Stimulated activated naive CD8-positive, alpha-beta T cell treated with anti-CD3 and anti-CD28 coated beads, Interleukin-15, amount 100 ng/mL, for 72 hours (primary cell): ENCODE results near the gene SGSM2.
A peak's percentile ranks its signal among the peaks of the same experiment; 100 is the strongest.
"Not testable (repeated sequence)": the region's sequence is repeated elsewhere in the genome, so short reads cannot be mapped to it uniquely, and the experiment has no call there.

Experiments
- ATAC-seq: fragments of 150-1000 bp; cut with Tn5 transposase; 2 replicates; pipeline ENCODE4 v1.10.0; 2021; ENCODE audit warnings: mild to moderate bottlenecking, moderate library complexity
- DNase-seq, 2 donors: peaks; one replicate each; pipeline ENCODE4 v3.0.0; 2021 to 2022
- H3K27ac Mint-ChIP-seq, 2 donors: one replicate each; pipeline ENCODE4 v1.8.0; 2022; ENCODE audit warnings: mild to moderate bottlenecking in 2 of 2, mixed read lengths in 2 of 2, moderate library complexity in 2 of 2
- H3K27me3 Mint-ChIP-seq: one replicate; pipeline ENCODE4 v1.8.0; 2022; ENCODE audit warnings: mixed read lengths
- H3K4me1 Mint-ChIP-seq: one replicate; pipeline ENCODE4 v1.8.0; 2022; ENCODE audit warnings: mild to moderate bottlenecking, mixed read lengths
- H3K4me3 Mint-ChIP-seq, 2 donors: one replicate each; pipeline ENCODE4 v1.8.0; 2022; ENCODE audit warnings: mild to moderate bottlenecking in 2 of 2, mixed read lengths in 2 of 2, moderate library complexity in 1 of 2
- H3K9me3 Mint-ChIP-seq, 2 donors: one replicate each; pipeline ENCODE4 v1.8.0; 2022; ENCODE audit warnings: mixed read lengths in 2 of 2

Gene SGSM2

GRCh38 chr17:2336852-2337543, at the start of gene SGSM2:
SGSM2 (plus strand) TSS chr17:2337501; CDS start chr17:2337689, 188 bp downstream.
- ATAC-seq, result peak; percentile 70
- Mint-ChIP-seq H3K9me3 (no peaks in the 10 kb centered on the region), H3K4me3 (peak within 1 kb of the TSS; percentile 100), H3K27me3 (no peaks in the 10 kb centered on the region), H3K4me1 (peaks cover 14% of the 10 kb centered on the region), H3K27ac (peak within 1 kb of the TSS; percentile 99)
- peak; percentile 65 to 67 for DNase-seq

GRCh38 chr17:2289878-2290478, 47.3 kb upstream of the SGSM2 start:
- Mint-ChIP-seq H3K4me3 (no peak overlapping the region), H3K9me3 (no peaks in the 10 kb centered on the region), H3K27me3 (no peaks in the 10 kb centered on the region), H3K27ac (no peak overlapping the region), H3K4me1 (peaks cover 20% of the 10 kb centered on the region)
- DNase-seq, result no peak
- ATAC-seq, result no peak

- Mint-ChIP-seq H3K4me3 (no peak overlapping the region), H3K27me3 (no peaks in the 10 kb centered on the region), H3K27ac (no peak overlapping the region), H3K9me3 (no peaks in the 10 kb centered on the region), H3K4me1 (peaks cover 30% of the 10 kb centered on the region)
- ATAC-seq (no peak), DNase-seq (no peak)
Observed at GRCh38 chr17:2292100-2292499, 45.2 kb upstream of the SGSM2 start.

GRCh38 chr17:2295575-2295974, 41.7 kb upstream of the SGSM2 start:
- Mint-ChIP-seq H3K4me1 (peaks cover 53% of the 10 kb centered on the region), H3K4me3 (peak overlapping the region; percentile 20 to 40), H3K27ac (peak overlapping the region; percentile 3 to 22), H3K9me3 (no peaks in the 10 kb centered on the region), H3K27me3 (no peaks in the 10 kb centered on the region)
- no peak for DNase-seq
- ATAC-seq, result peak; percentile 78

GRCh38 chr17:2297023-2297422, 40.3 kb upstream of the SGSM2 start:
- H3K4me3 Mint-ChIP-seq, result no peak overlapping the region
- H3K4me1 Mint-ChIP-seq, result peaks cover 66% of the 10 kb centered on the region
- H3K9me3 Mint-ChIP-seq, result no peaks in the 10 kb centered on the region
- DNase-seq (no peak), ATAC-seq (no peak)
- peak overlapping the region in 1 of 2 donors; percentile 49 for H3K27ac Mint-ChIP-seq
- no peaks in the 10 kb centered on the region for H3K27me3 Mint-ChIP-seq

- Mint-ChIP-seq H3K9me3 (no peaks in the 10 kb centered on the region), H3K27ac (no peak overlapping the region), H3K27me3 (no peaks in the 10 kb centered on the region), H3K4me3 (no peak overlapping the region), H3K4me1 (peaks cover 62% of the 10 kb centered on the region)
- ATAC-seq (no peak), DNase-seq (no peak)
Observed at GRCh38 chr17:2299136-2299535, 38.2 kb upstream of the SGSM2 start.

GRCh38 chr17:2299756-2300155, 37.5 kb upstream of the SGSM2 start:
- H3K9me3 Mint-ChIP-seq, result no peaks in the 10 kb centered on the region
- H3K4me1 Mint-ChIP-seq, result peaks cover 58% of the 10 kb centered on the region
- no peaks in the 10 kb centered on the region for H3K27me3 Mint-ChIP-seq
- H3K4me3 Mint-ChIP-seq, result no peak overlapping the region
- no peak for DNase-seq
- H3K27ac Mint-ChIP-seq, result peak overlapping the region in 1 of 2 donors; percentile 3
- no peak for ATAC-seq

GRCh38 chr17:2302778-2303203, 34.5 kb upstream of the SGSM2 start:
- Mint-ChIP-seq H3K9me3 (no peaks in the 10 kb centered on the region), H3K27ac (peak overlapping the region; percentile 82 to 90), H3K27me3 (no peaks in the 10 kb centered on the region), H3K4me3 (peak overlapping the region; percentile 89 to 92), H3K4me1 (peaks cover 52% of the 10 kb centered on the region)
- no peak for DNase-seq
- no peak for ATAC-seq

GRCh38 chr17:2303204-2304188, 33.8 kb upstream of the SGSM2 start, which contains the start of the genes SMG6 and SRR:
SMG6 (minus strand) TSS chr17:2303785; CDS start chr17:2303720, 65 bp downstream.
SRR (plus strand) TSS chr17:2303950; CDS start chr17:2315561, 11,611 bp downstream.
- H3K4me1 Mint-ChIP-seq, result peaks cover 52% of the 10 kb centered on the region
- peak; percentile 92 to 94 for DNase-seq

GRCh38 chr17:2304931-2305330, 32.4 kb upstream of the SGSM2 start:
- no peaks in the 10 kb centered on the region for H3K9me3 Mint-ChIP-seq
- no peak for DNase-seq
- H3K27me3 Mint-ChIP-seq, result no peaks in the 10 kb centered on the region
- H3K4me1 Mint-ChIP-seq, result peaks cover 47% of the 10 kb centered on the region
- H3K27ac Mint-ChIP-seq, result no peak overlapping the region
- peak overlapping the region; percentile 61 to 66 for H3K4me3 Mint-ChIP-seq
- no peak for ATAC-seq

More at GRCh38 chr17:2303204-2304188, 33.8 kb upstream of the SGSM2 start, which contains the start of the genes SMG6 and SRR:
- Mint-ChIP-seq H3K27me3 (no peaks in the 10 kb centered on the region), H3K27ac (peak within 1 kb of the TSS; percentile 84 to 90), H3K4me3 (peak within 1 kb of the TSS; percentile 89 to 92), H3K9me3 (no peaks in the 10 kb centered on the region)
- peak; percentile 91 for ATAC-seq

- Mint-ChIP-seq H3K4me1 (peaks cover 27% of the 10 kb centered on the region), H3K27me3 (no peaks in the 10 kb centered on the region), H3K4me3 (no peak overlapping the region), H3K27ac (no peak overlapping the region), H3K9me3 (no peaks in the 10 kb centered on the region)
- DNase-seq (no peak), ATAC-seq (no peak)
Observed at GRCh38 chr17:2309338-2310154, 27.8 kb upstream of the SGSM2 start.

- no peaks in the 10 kb centered on the region for H3K9me3 Mint-ChIP-seq
- DNase-seq (no peak), ATAC-seq (no peak)
- H3K4me1 Mint-ChIP-seq, result peaks cover 6% of the 10 kb centered on the region
- no peak overlapping the region for H3K27ac Mint-ChIP-seq
- no peak overlapping the region for H3K4me3 Mint-ChIP-seq
- H3K27me3 Mint-ChIP-seq, result no peaks in the 10 kb centered on the region
Observed at GRCh38 chr17:2312736-2313135, 24.6 kb upstream of the SGSM2 start.

- not testable (repeated sequence) for H3K4me1 Mint-ChIP-seq, H3K9me3 Mint-ChIP-seq, ATAC-seq, DNase-seq, H3K27ac Mint-ChIP-seq, H3K4me3 Mint-ChIP-seq, H3K27me3 Mint-ChIP-seq
Observed at GRCh38 chr17:2316916-2317205, 20.4 kb upstream of the SGSM2 start.

- Mint-ChIP-seq H3K4me3 (no peak overlapping the region), H3K27ac (no peak overlapping the region), H3K9me3 (no peaks in the 10 kb centered on the region), H3K27me3 (no peaks in the 10 kb centered on the region), H3K4me1 (no peaks in the 10 kb centered on the region)
- no peak for DNase-seq
- ATAC-seq, result no peak
Observed at GRCh38 chr17:2317796-2318195, 19.5 kb upstream of the SGSM2 start.

- Mint-ChIP-seq H3K4me1 (no peaks in the 10 kb centered on the region), H3K9me3 (no peaks in the 10 kb centered on the region), H3K27ac (no peak overlapping the region), H3K27me3 (no peaks in the 10 kb centered on the region), H3K4me3 (no peak overlapping the region)
- ATAC-seq, result no peak
- no peak for DNase-seq
Observed at GRCh38 chr17:2319051-2319450, 18.2 kb upstream of the SGSM2 start.
